Upper lobe of left lung (tissue), 6 donors: ENCODE results near the gene CDC73. TPM values are rescaled to one million over a fixed set of nuclear protein-coding genes. Genes with fewer than 3 reads are reported as not detected.
A peak's percentile ranks its signal among the peaks of the same experiment; 100 is the strongest.
"Not testable (repeated sequence)": the region's sequence is repeated elsewhere in the genome, so short reads cannot be mapped to it uniquely, and the experiment has no call there.

Source experiments
- ATAC-seq, 2 donors: fragments of 200-7000 bp; cut with Tn5 transposase; one replicate each; pipeline ENCODE4 v1.9.1; 2022; ENCODE audit warnings: mild to moderate bottlenecking in 2 of 2, moderate library complexity in 2 of 2; ENCODE audit not compliant: low FRiP score in 2 of 2
- DNase-seq, 2 donors: peaks; one replicate each; pipeline ENCODE4 v3.0.0-alpha.2; 2019 to 2020
- H3K27ac ChIP-seq, 4 donors: fragments of 200-600 bp; sonication (generic); one replicate each; pipeline ENCODE4 v1.5.1; 2016 to 2019
- H3K27me3 ChIP-seq, 4 donors: fragments of 200-600 bp; sonication (generic); one replicate each; pipeline ENCODE4 v1.5.1; 2017 to 2019
- H3K36me3 ChIP-seq, 4 donors: fragments of 200-600 bp; sonication (generic); one replicate each; pipeline ENCODE4 v1.5.1; 2016 to 2019
- H3K4me1 ChIP-seq, 4 donors: fragments of 200-600 bp; sonication (generic); one replicate each; pipeline ENCODE4 v1.5.1; 2018 to 2019
- H3K4me3 ChIP-seq, 4 donors: fragments of 200-600 bp; sonication (generic); one replicate each; pipeline ENCODE4 v1.5.1; 2017 to 2019; ENCODE audit warnings: mild to moderate bottlenecking in 2 of 4, moderate library complexity in 1 of 4
- H3K9me3 ChIP-seq, 4 donors: fragments of 200-600 bp; sonication (generic); one replicate each; pipeline ENCODE4 v1.5.1; 2018 to 2019
- CTCF ChIP-seq, 6 experiments: fragments of 450-650 bp in 4 of 6; fragments of 200-600 bp in 2 of 6; sonication (generic) in 2 of 6; IDR thresholded peaks; one replicate each; pipeline ENCODE4 v1.5.1; 2016 to 2019; ENCODE audit warnings: antibody characterized with exemption in 6 of 6
- EP300 ChIP-seq, 4 donors: sonication (generic); formaldehyde crosslinking; IDR thresholded peaks; one replicate each; pipeline ENCODE4 v1.5.1; 2017; ENCODE audit warnings: antibody characterized with exemption in 4 of 4, control low read depth in 2 of 4
- POLR2A ChIP-seq, 4 donors: fragments of 450-650 bp; IDR thresholded peaks; one replicate each; pipeline ENCODE4 v1.5.1; 2016 to 2017; ENCODE audit warnings: antibody characterized with exemption in 4 of 4, mild to moderate bottlenecking in 2 of 4
- POLR2AphosphoS5 ChIP-seq, 2 donors: sonication (generic); formaldehyde crosslinking; IDR thresholded peaks; one replicate each; pipeline ENCODE4 v1.5.1; 2017; ENCODE audit warnings: antibody characterized with exemption in 2 of 2
- WGBS, 2 donors: methylation state at CpG; one replicate each; pipeline ENCODE4 v1.1.5; 2017 to 2018; 5-methylcytosine and 5-hydroxymethylcytosine counted together
- total RNA-seq, 6 donors: library from RNA; depleted of rRNA in 4 of 6; stranded (reverse); fragments of >200 nt in 4 of 6; gene quantifications; one replicate each; pipeline versions ENCODE4 v1.1.0 to v1.2.1, GENCODE V29; 2016 to 2021
- donor health status: DM: no; HTN: no; CAD: no; lungs with moderate emphysema.
- donor health status: DM: no; HTN: yes; CAD: no; lungs with severe emphysema.

Gene CDC73
- total RNA-seq, 6 donors from 2014 or later: 35.1 to 77.5 (median 47.5) TPM

DNA sequence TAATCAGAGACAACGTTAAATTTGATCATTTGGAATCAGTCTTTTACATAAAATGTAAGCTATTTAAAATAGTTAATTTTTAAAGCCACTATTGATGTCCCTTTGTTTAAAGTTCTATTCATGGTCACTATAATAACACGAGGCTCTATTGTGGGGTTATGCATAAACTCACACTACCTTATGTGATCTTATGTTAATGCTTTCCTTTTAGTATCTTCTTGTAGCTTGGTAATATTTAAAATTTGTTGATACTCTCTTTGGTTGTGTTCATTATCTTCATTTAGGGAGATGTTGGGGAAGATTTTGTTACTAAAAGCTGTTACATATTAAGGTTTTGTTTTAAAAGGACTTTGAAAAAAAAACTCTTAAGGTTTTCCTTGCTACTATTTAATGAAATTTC is 63.4 kb downstream of the CDC73 start:
- peak overlapping the region in 2 of 4 donors; percentile 32 to 39 for H3K4me3 ChIP-seq
- no peaks in the 10 kb centered on the region for H3K27me3 ChIP-seq
- no peak for TF ChIP-seq POLR2A (IDR thresholded peaks at IDR 0.05)
- no peak for TF ChIP-seq EP300 (IDR thresholded peaks at IDR 0.05)
- no peak for TF ChIP-seq POLR2AphosphoS5 (IDR thresholded peaks at IDR 0.05)
- TF ChIP-seq CTCF (IDR thresholded peaks at IDR 0.05): no peak
- peaks cover 0 to 3% (median 0%) of the 10 kb centered on the region in 4 donors for H3K36me3 ChIP-seq
- no peaks in the 10 kb centered on the region for H3K9me3 ChIP-seq
- peak overlapping the region in 3 of 4 donors; percentile 38 to 66 (median 66) for H3K27ac ChIP-seq
- H3K4me1 ChIP-seq: peaks cover 12 to 46% (median 28%) of the 10 kb centered on the region in 4 donors
- ATAC-seq (no peak), DNase-seq (no peak)
- 47 to 55% methylated on average over 2 of the region's 2 CpGs for WGBS, 2 donors

GRCh38 chr1:193185901-193186731 is 64.3 kb downstream of the CDC73 start, which contains the start of gene B3GALT2:
TSS of gene B3GALT2 (minus strand) at chr1:193186613. CDS start at chr1:193181562, 5,051 bp downstream.
- Histone ChIP-seq H3K36me3 (no peaks in the 10 kb centered on the region), H3K27me3 (no peaks in the 10 kb centered on the region), H3K4me1 (peaks cover 17 to 48% (median 31%) of the 10 kb centered on the region in 4 donors), H3K9me3 (no peaks in the 10 kb centered on the region), H3K27ac (peak within 1 kb of the TSS in 3 of 4 donors; percentile 38 to 66 (median 66)), H3K4me3 (peak within 1 kb of the TSS in 3 of 4 donors; percentile 29 to 39 (median 32))
- TF ChIP-seq POLR2AphosphoS5 (IDR thresholded peaks at IDR 0.05): no peak
- TF ChIP-seq POLR2A (IDR thresholded peaks at IDR 0.05): peak in 1 of 4 donors; percentile 35
- TF ChIP-seq EP300 (IDR thresholded peaks at IDR 0.05): no peak
- TF ChIP-seq CTCF (IDR thresholded peaks at IDR 0.05): no peak
- DNase-seq: peak in 1 of 2 donors; percentile 33
- ATAC-seq: peak in 1 of 2 donors; percentile 62
- 32 to 34% methylated on average over 13 of the region's 13 CpGs for WGBS, 2 donors

DNA sequence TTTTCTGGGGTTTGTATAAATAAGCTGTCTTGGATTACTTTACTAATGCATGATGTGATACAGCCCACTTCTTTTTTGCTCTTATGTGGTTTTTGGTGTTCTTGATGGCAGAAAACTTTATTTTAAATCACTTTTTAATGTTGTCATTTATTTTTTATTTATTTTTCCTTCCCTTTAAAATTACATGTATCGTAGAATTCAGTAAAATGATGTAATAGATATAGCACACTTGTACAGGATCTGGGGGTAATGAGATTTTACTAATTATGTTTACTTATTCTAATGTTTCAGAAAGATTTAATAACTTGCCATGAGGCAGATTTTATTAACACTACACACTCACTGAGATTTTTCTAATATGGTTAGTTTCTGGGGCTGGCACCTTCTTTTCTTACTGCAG is 65.3 kb downstream of the CDC73 start:
- H3K27ac ChIP-seq: peak overlapping the region in 2 of 4 donors; percentile 66
- no peak for ATAC-seq

DNA sequence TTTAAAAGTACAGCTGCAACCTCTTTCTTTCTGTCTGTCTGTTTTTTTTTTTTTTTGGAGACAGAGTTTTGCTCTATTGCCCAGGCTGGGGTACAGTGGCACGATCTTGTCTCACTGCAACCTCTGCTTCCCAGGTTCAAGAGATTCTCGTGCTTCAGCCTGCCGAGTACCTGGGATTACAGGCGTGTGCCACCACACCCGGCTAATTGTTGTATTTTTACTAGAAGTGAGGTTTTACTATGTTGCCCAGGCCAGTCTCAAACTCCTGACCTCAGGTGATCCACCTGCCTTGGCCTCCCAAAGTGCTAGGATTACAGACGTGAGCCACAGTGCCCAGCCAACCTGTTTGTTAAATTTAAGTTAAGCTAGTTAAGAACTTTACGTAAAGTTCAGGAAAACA is 67.1 kb downstream of the CDC73 start:
- H3K36me3 ChIP-seq, ATAC-seq, H3K27me3 ChIP-seq, DNase-seq, H3K4me3 ChIP-seq, H3K9me3 ChIP-seq: not testable (repeated sequence)
- H3K4me1 ChIP-seq: peaks cover 17 to 29% (median 22%) of the 10 kb centered on the region in 4 donors
- WGBS, 2 donors: 90 to 92% methylated on average over 7 of the region's 7 CpGs
- peak overlapping the region in 2 of 4 donors; percentile 46 to 66 for H3K27ac ChIP-seq

More for the DNA sequence above, 65.3 kb downstream of the CDC73 start:
- Histone ChIP-seq H3K36me3 (no peaks in the 10 kb centered on the region), H3K4me1 (peaks cover 17 to 42% (median 31%) of the 10 kb centered on the region in 4 donors), H3K9me3 (no peaks in the 10 kb centered on the region), H3K27me3 (no peaks in the 10 kb centered on the region), H3K4me3 (peak overlapping the region in 2 of 4 donors; percentile 32 to 39)
- TF ChIP-seq POLR2A (IDR thresholded peaks at IDR 0.05) (no peak), CTCF (IDR thresholded peaks at IDR 0.05) (no peak), EP300 (IDR thresholded peaks at IDR 0.05) (no peak), POLR2AphosphoS5 (IDR thresholded peaks at IDR 0.05) (no peak)
- DNase-seq: no peak
- WGBS, 2 donors: 69 to 88% methylated on average over 1 of the region's 1 CpG

DNA sequence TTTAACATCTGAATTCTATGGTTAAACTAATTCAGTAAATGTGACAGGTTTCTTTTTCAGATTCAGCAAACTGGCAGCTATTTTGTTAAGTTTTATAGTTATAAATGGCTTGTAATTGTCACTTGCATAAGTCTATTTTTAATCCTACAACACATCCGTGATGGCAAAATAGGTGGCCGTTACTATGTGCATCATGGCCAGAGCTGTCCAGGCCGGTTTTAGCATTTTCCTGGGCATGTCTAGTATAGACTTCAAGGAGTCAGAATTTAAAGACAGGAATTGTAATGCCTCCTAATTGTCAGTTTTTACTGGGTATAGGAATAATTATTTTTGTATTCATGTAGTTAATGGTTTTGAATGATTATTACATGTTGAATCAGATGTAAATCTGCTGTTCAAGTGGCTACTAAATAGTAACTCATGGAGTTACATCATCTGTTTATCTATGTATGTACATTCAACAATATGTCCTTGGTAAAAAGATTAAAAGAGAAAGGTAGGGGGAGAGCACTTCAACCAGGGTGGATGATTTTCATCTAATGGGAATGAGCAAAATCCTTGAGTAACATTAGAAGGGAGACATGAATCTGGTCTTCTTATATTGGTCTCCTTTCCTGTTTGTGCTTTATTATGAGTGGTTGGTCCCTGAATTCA is 67.7 kb downstream of the CDC73 start:
- Histone ChIP-seq H3K4me3 (no peak overlapping the region), H3K4me1 (peaks cover 17 to 29% (median 22%) of the 10 kb centered on the region in 4 donors), H3K36me3 (no peaks in the 10 kb centered on the region), H3K27ac (peak overlapping the region in 1 of 4 donors; percentile 66), H3K27me3 (no peaks in the 10 kb centered on the region), H3K9me3 (peaks cover 0 to 6% (median 2%) of the 10 kb centered on the region in 4 donors)
- TF ChIP-seq EP300 (IDR thresholded peaks at IDR 0.05): no peak
- no peak for TF ChIP-seq POLR2A (IDR thresholded peaks at IDR 0.05)
- TF ChIP-seq CTCF (IDR thresholded peaks at IDR 0.05): no peak
- TF ChIP-seq POLR2AphosphoS5 (IDR thresholded peaks at IDR 0.05): no peak
- DNase-seq: no peak
- ATAC-seq: no peak
- WGBS, 2 donors: 83 to 85% methylated on average over 3 of the region's 3 CpGs
